ENCODE results near the gene SETD5. TPM values are rescaled to one million over a fixed set of nuclear protein-coding genes. Genes with fewer than 3 reads are reported as not detected.

The SETD5 gene
- polyA plus RNA-seq, 1 donor (not counting 4 experiments of a cell fraction or from before 2014, with no cell fraction given), result 37.8 TPM

- Histone ChIP-seq H3K9me1 (ENCODE audit: control insufficient read depth, extremely low read depth, insufficient read depth, low read length) (no peaks in the 10 kb centered on the region), H3K36me3 (ENCODE audit: control insufficient read depth in 2 of 2, extremely low read depth in 1 of 2, insufficient read depth in 2 of 2, low read length in 2 of 2) (no peaks in the 10 kb centered on the region), H3K27ac (ENCODE audit: control insufficient read depth, insufficient read depth, low read length) (no peak overlapping the region), H3K9me3 (ENCODE audit: control insufficient read depth, low read depth, low read length) (no peaks in the 10 kb centered on the region), H3K4me1 (ENCODE audit: control insufficient read depth, extremely low read depth, insufficient read depth, low read length) (no peaks in the 10 kb centered on the region), H4K20me1 (ENCODE audit: control insufficient read depth, extremely low read depth, insufficient read depth, low read length) (no peaks in the 10 kb centered on the region), H3K27me3 (ENCODE audit: control insufficient read depth, extremely low read depth, insufficient read depth, low read length) (no peaks in the 10 kb centered on the region), H3K4me2 (ENCODE audit: control insufficient read depth, extremely low read depth, insufficient read depth, low read depth, low read length) (no peak overlapping the region), H2AFZ (ENCODE audit: control insufficient read depth, low read length) (no peak overlapping the region), H3K79me2 (ENCODE audit: control insufficient read depth, insufficient read depth, low read length) (no peaks in the 10 kb centered on the region), H3K9ac (ENCODE audit: control insufficient read depth, extremely low read depth, insufficient read depth, low read length) (no peak overlapping the region), H3K4me3 (ENCODE audit: control insufficient read depth in 2 of 3, extremely low read depth in 1 of 3, insufficient read depth in 2 of 3, low read depth in 1 of 3, low read length in 3 of 3) (no peak overlapping the region)
- DNase-seq (ENCODE audit: low read depth, low spot score) (no peak), FAIRE-seq (no peak)
- TF ChIP-seq CTCF (optimal IDR thresholded peaks at IDR 0.05 in 1 of 3, IDR thresholded peaks at IDR 0.05 in 1 of 3, conservative IDR thresholded peaks at IDR 0.05 in 1 of 3; ENCODE audit: extremely low read depth in 1 of 3, insufficient read depth in 2 of 3, low read length in 3 of 3) (no peak), EZH2 (IDR thresholded peaks at IDR 0.05; ENCODE audit: low read length) (no peak)
- dilution Hi-C loops (cut with MboI; ENCODE audit: extremely low pct_ligation_motif_present, low sequenced_read_pairs), result no loop called here
These were observed 117.5 kb downstream of the SETD5 start for GRCh38 chr3:9514956-9515355.

- Histone ChIP-seq H3K9me1 (ENCODE audit: control insufficient read depth, extremely low read depth, insufficient read depth, low read length) (no peaks in the 10 kb centered on the region), H3K9me3 (ENCODE audit: control insufficient read depth, low read depth, low read length) (no peaks in the 10 kb centered on the region), H4K20me1 (ENCODE audit: control insufficient read depth, extremely low read depth, insufficient read depth, low read length) (no peaks in the 10 kb centered on the region), H3K36me3 (ENCODE audit: control insufficient read depth in 2 of 2, extremely low read depth in 1 of 2, insufficient read depth in 2 of 2, low read length in 2 of 2) (no peaks in the 10 kb centered on the region), H3K4me3 (ENCODE audit: control insufficient read depth in 2 of 3, extremely low read depth in 1 of 3, insufficient read depth in 2 of 3, low read depth in 1 of 3, low read length in 3 of 3) (no peak overlapping the region), H3K79me2 (ENCODE audit: control insufficient read depth, insufficient read depth, low read length) (no peaks in the 10 kb centered on the region), H3K9ac (ENCODE audit: control insufficient read depth, extremely low read depth, insufficient read depth, low read length) (no peak overlapping the region), H3K27me3 (ENCODE audit: control insufficient read depth, extremely low read depth, insufficient read depth, low read length) (no peaks in the 10 kb centered on the region), H3K4me1 (ENCODE audit: control insufficient read depth, extremely low read depth, insufficient read depth, low read length) (no peaks in the 10 kb centered on the region), H2AFZ (ENCODE audit: control insufficient read depth, low read length) (no peak overlapping the region), H3K27ac (ENCODE audit: control insufficient read depth, insufficient read depth, low read length) (no peak overlapping the region), H3K4me2 (ENCODE audit: control insufficient read depth, extremely low read depth, insufficient read depth, low read depth, low read length) (no peak overlapping the region)
- dilution Hi-C loops (cut with MboI; ENCODE audit: extremely low pct_ligation_motif_present, low sequenced_read_pairs), result no loop called here
- FAIRE-seq, result no peak
- DNase-seq (ENCODE audit: low read depth, low spot score), result no peak
- TF ChIP-seq CTCF (optimal IDR thresholded peaks at IDR 0.05 in 1 of 3, IDR thresholded peaks at IDR 0.05 in 1 of 3, conservative IDR thresholded peaks at IDR 0.05 in 1 of 3; ENCODE audit: extremely low read depth in 1 of 3, insufficient read depth in 2 of 3, low read length in 3 of 3), result no peak
- TF ChIP-seq EZH2 (IDR thresholded peaks at IDR 0.05; ENCODE audit: low read length), result no peak
These were observed 127.7 kb downstream of the SETD5 start for GRCh38 chr3:9525078-9525477.

Other genes starting within 250 kb of the SETD5 start
- gene SRGAP3, start 148.0 kb upstream of the SETD5 start, polyA plus RNA-seq, result 4.3 to 7.2 TPM (median 6.2 TPM) in 3 replicates
- gene THUMPD3, start 34.6 kb upstream of the SETD5 start, polyA plus RNA-seq, result 42.1 to 59.8 TPM (median 42.6 TPM) in 3 replicates
- 0.03 TPM in 1 of 3 replicates, not detected in the others for gene LHFPL4, start 156.2 kb downstream of the SETD5 start, polyA plus RNA-seq